BLaER1 (cell line): Measurements from ENCODE around the gene SMAD7.

ENCODE experiments used
- H3K27ac ChIP-seq: shearing (Covaris generic); formaldehyde crosslinking; 2 replicates; pipeline ENCODE4 v1.8.1; 2022
- H3K27me3 ChIP-seq: shearing (Covaris generic); formaldehyde crosslinking; 2 replicates; pipeline ENCODE4 v1.8.1; 2022
- H3K36me3 ChIP-seq: shearing (Covaris generic); formaldehyde crosslinking; 2 replicates; pipeline ENCODE4 v1.8.1; 2022
- H3K4me1 ChIP-seq: shearing (Covaris generic); formaldehyde crosslinking; 2 replicates; pipeline ENCODE4 v1.8.1; 2022
- H3K4me2 ChIP-seq: shearing (Covaris generic); formaldehyde crosslinking; 2 replicates; pipeline ENCODE4 v1.8.1; 2022
- H3K4me3 ChIP-seq: shearing (Covaris generic); formaldehyde crosslinking; 2 replicates; pipeline ENCODE4 v1.8.1; 2022
- H3K9ac ChIP-seq: shearing (Covaris generic); formaldehyde crosslinking; 2 replicates; pipeline ENCODE4 v1.8.1; 2022
- H3K9me3 ChIP-seq: shearing (Covaris generic); formaldehyde crosslinking; 2 replicates; pipeline ENCODE4 v1.8.1; 2022
- H4K20me1 ChIP-seq: shearing (Covaris generic); formaldehyde crosslinking; 2 replicates; pipeline ENCODE4 v1.8.1; 2022
- Cebpa-rat ChIP-seq: shearing (Covaris generic); IDR thresholded peaks from 2 replicates; pipeline ENCODE4 v1.8.1; 2022

Gene SMAD7

DNA sequence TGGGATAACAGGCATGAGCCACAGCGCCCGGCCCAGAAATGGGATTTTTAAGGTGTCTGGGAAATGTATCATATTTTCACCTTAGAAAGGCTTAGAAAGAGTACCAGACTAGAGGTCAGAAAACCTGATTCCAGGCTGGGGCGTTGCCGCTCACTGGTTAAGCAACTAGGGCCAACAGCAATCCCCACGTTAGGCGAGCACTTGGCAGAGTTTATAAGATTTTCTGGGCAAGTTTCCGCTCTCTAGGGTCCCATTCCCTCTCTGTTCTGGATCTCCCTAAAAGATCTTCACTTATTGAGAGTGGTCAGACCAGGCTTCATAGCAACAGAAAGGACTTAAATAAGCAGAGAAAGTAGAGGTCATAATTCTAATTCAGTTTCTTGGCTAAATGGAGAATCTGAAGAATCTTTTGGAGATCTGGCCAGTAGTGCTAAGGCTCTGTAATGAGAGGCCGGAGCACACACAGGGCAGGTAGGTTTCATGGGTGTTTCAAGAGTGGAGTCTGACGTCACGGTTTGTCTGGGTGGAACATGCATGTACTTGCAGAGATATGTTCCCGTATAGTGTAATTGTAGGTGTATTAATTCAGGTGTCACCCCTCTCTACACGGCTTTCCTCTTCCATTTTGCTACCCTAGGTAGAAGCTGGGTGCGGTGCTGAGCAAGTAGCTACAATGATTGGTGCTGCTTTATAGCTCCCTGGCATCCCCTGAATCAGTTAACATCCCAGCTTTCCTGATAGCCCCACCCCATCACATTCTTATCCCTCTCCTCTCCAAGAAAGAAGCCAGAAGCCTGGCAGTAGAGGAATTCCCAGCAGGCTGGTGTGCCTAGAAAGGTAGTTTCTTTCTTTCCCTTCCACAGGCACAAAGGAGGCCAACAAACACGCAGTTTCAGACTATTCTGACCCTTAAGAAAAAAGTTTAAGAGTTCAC is 4.4 kb upstream of the SMAD7 start:
- no peak for TF ChIP-seq Cebpa-rat
- H3K4me1 ChIP-seq: peaks cover 25% of the 10 kb centered on the region
- H3K9ac ChIP-seq: no peak overlapping the region
- peaks cover 16% of the 10 kb centered on the region for H4K20me1 ChIP-seq
- H3K27ac ChIP-seq: no peak overlapping the region
- H3K4me3 ChIP-seq: no peak overlapping the region
- H3K4me2 ChIP-seq: peak overlapping the region; percentile 62
- peaks cover 13% of the 10 kb centered on the region for H3K27me3 ChIP-seq
- no peaks in the 10 kb centered on the region for H3K9me3 ChIP-seq
- H3K36me3 ChIP-seq: no peaks in the 10 kb centered on the region

DNA sequence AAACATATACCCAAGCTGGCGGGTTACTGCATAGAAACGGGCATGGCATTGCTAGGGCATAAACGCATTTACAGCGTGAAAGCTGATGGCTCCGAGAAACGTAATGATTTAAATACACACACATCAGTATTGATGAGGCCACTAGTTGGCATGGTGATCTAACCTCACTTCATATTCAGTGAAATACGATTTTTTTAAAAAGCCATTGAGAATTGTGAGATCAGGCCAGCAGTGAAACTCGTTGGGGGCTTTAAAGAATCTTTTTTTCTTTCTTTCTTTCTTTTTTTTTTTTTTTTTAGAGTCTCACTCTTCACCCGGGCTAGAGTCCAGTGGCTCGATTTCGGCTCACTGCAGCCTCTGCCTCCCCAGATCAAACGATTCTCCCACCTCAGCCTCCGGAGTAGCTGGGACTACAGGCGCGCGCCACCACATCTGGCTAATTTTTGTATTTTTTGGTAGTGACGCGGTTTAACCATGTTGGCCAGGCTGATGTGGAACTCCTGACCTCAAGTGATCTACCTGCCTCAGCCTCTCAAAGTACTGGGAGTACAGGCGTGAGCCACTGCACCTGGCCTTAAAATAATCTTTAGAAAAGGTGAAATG is 2.4 kb upstream of the SMAD7 start:
- H3K9me3 ChIP-seq: no peaks in the 10 kb centered on the region
- 0 out of 2 replicates have a peak overlapping the region, but pooled peaks have one; percentile 75 for H3K27ac ChIP-seq
- no peak for TF ChIP-seq Cebpa-rat

DNA sequence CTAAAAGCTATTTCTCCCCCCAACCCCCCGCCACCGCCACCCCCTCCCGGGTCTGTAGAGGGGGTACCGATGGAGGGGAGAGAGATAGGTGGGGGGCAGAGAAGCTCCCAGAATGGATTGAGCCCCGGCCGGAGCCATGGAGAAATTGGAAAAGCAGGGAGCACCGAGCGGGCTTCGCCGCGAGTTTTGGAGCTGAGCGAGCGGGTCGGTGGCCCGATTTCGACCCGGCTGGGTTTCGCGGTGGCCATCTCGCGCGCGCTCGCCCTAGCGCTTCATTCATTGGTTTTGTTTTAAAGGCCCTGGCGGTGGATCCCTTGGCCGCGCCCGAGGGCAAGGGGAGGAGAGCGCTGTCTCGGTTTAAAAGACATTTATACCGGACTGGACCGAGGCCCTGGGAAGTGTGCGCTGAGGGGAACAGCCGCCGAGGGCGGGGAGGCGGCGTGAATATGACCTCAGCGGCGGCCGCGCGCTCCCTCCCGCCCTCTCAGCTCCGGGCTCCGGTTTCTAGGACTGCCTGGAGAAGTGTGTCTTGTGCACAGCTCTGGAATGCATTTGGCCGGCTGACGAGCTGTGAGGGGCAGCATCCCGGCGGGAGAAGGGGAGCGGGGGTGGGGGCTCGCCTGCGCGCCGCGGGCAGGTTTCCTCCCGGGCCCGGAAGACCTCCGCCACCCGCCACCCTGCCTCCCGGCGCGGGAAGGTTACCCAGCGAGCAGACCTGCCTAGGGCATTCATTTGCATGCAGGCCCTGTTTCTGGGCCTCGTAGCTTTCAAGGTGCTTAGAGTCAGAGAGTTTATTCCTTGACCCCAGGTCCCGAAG is 1.7 kb upstream of the SMAD7 start:
- H4K20me1 ChIP-seq: peaks cover 42% of the 10 kb centered on the region
- peak overlapping the region; percentile 72 for H3K4me3 ChIP-seq
- TF ChIP-seq Cebpa-rat: no peak
- H3K27me3 ChIP-seq: peaks cover 34% of the 10 kb centered on the region
- no peaks in the 10 kb centered on the region for H3K9me3 ChIP-seq
- peaks cover 3% of the 10 kb centered on the region; the same call in 1 of the 2 replicates for H3K36me3 ChIP-seq
- H3K4me1 ChIP-seq: peaks cover 45% of the 10 kb centered on the region
- peak overlapping the region; percentile 90 for H3K4me2 ChIP-seq
- peak overlapping the region; percentile 77 for H3K9ac ChIP-seq
- H3K27ac ChIP-seq: peak overlapping the region; percentile 75

More for the DNA sequence above, 2.4 kb upstream of the SMAD7 start:
- Histone ChIP-seq H3K4me1 (peaks cover 38% of the 10 kb centered on the region), H3K36me3 (no peaks in the 10 kb centered on the region), H3K4me2 (peak overlapping the region; percentile 90), H3K4me3 (peak overlapping the region; percentile 72), H3K27me3 (peaks cover 28% of the 10 kb centered on the region), H3K9ac (0 out of 2 replicates have a peak overlapping the region, but pooled peaks have one; percentile 77), H4K20me1 (peaks cover 35% of the 10 kb centered on the region)

DNA sequence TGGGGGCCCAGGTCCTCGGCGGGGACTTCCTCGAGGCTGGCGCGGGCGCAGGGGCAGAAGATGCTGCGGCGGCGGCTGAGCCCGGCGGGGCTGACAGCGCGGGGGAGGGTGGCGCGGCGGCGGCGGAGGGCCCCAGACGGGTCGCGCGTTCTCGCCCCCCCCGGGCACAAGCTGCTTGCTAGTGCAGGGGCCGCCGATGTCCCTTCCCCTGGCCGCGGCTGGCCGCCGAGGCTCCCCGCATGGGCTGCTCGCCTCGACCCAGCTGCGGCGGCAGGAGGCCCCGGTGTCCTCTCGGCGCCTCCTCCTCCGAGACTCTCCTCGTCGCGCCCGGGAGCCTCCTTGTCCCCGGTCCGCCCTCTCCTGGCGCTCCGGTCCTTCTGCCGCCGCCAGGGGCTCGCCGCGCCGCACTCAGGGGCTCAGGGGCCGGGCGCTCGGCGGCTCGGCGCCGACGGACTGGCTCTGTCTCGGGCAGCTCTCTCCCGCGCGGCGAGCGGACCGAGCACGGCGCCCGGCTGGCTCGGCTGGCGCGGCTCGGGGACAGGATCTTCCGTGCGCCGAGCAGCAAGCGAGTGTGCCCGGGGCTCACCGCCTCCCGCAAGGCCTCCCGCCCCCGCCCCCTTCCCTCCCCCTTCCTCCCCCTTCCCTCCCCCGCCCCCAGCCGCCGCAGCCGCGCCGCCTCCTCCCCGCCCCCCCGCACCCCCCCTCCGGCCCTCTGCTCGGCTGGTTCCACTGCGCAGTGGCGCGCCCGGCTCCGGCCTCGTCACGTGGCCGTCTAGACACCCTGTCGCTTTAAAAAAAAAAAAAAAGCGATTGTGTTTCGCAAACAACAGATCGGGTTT is 902 bp upstream of the SMAD7 start:
- Histone ChIP-seq H3K4me2 (peak overlapping the region; percentile 94), H3K9me3 (no peaks in the 10 kb centered on the region), H3K27me3 (peaks cover 39% of the 10 kb centered on the region), H3K36me3 (peaks cover 9% of the 10 kb centered on the region; the same call in 1 of the 2 replicates), H3K4me3 (peak overlapping the region; percentile 92), H4K20me1 (peaks cover 51% of the 10 kb centered on the region), H3K27ac (peak overlapping the region; percentile 86), H3K4me1 (peaks cover 54% of the 10 kb centered on the region), H3K9ac (peak overlapping the region; percentile 86)
- TF ChIP-seq Cebpa-rat: no peak

DNA sequence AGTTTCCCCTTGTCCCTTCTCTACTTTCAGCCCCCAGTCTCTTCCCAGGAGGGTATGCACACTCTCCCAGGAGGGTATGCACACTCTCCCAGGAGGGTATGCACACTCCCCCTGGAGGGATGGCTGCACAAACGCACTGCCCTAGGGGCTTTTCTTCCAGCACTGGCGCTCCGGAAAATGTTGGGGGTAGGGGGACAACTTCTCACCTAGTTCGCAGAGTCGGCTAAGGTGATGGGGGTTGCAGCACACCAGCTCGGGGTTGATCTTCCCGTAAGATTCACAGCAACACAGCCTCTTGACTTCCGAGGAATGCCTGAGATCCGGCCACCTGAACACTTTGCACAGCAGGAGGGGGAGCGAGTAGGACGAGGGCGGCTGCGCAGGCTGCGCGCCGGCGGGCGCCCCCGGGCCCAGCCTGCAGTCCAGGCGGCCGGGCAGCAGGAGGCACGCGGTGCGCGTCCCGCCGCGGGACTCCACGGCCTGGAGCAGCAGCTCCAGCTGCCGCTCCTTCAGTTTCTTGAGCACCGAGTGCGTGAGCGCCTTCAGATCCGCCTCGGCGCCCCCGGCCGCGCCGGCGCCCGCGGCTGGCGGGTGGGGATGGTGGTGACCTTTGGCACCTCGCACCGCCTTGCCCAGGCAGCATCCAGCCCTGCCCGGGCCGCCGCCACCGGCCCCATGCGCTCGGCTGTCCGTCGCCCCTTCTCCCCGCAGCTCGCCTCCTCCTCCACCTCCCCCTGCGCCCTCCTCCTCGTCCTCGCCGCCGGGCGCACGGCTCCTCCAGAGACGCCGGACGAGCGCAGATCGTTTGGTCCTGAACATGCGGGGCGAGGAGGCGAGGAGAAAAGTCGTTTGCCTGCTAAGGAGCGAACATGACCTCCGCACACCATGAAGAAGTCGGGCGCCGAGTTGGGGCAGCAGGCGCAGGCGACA is 894 bp downstream of the SMAD7 start:
- Histone ChIP-seq H3K9ac (peak overlapping the region; percentile 86), H3K27ac (peak overlapping the region; percentile 86), H3K9me3 (no peaks in the 10 kb centered on the region), H3K4me1 (peaks cover 56% of the 10 kb centered on the region), H3K36me3 (peaks cover 26% of the 10 kb centered on the region; the same call in 1 of the 2 replicates), H3K4me3 (peak overlapping the region; percentile 92), H3K4me2 (peak overlapping the region; percentile 94), H3K27me3 (peaks cover 40% of the 10 kb centered on the region), H4K20me1 (peaks cover 69% of the 10 kb centered on the region)
- TF ChIP-seq Cebpa-rat: no peak

DNA sequence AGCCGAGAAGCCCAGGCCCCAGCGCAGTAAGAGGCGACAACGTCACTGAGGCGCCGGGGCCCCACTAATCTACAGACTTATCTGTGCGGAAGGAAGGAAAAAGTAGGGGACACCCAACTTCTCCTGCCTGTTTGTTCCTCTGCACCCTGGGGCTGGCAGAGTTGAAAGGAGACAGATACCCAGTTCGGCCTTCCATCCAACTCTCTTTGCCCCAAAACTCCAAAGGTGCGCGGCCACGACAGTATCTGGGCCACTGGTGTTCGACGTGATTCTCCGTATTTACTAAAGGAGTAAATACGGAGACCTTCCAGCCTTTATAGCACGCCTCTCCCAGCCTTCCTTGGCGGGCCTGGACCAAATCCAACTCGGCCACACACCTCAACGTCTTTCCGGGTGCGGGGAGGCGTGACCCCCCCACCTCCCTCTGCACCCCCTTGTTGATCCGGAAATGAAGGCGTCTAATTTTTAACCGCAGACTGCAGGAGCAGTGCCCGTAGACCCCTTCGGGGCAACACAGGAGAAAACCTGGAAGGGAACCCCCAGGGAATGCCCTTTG is 1.6 kb downstream of the SMAD7 start:
- H3K4me3 ChIP-seq: peak overlapping the region; percentile 92
- peaks cover 63% of the 10 kb centered on the region for H3K4me1 ChIP-seq
- H3K36me3 ChIP-seq: peaks cover 34% of the 10 kb centered on the region
- peaks cover 47% of the 10 kb centered on the region for H3K27me3 ChIP-seq
- H3K4me2 ChIP-seq: peak overlapping the region; percentile 94
- peak overlapping the region; percentile 86 for H3K9ac ChIP-seq
- H4K20me1 ChIP-seq: peaks cover 76% of the 10 kb centered on the region
- TF ChIP-seq Cebpa-rat: no peak
- H3K27ac ChIP-seq: peak overlapping the region; percentile 86; the same call in 1 of the 2 replicates
- no peaks in the 10 kb centered on the region for H3K9me3 ChIP-seq

DNA sequence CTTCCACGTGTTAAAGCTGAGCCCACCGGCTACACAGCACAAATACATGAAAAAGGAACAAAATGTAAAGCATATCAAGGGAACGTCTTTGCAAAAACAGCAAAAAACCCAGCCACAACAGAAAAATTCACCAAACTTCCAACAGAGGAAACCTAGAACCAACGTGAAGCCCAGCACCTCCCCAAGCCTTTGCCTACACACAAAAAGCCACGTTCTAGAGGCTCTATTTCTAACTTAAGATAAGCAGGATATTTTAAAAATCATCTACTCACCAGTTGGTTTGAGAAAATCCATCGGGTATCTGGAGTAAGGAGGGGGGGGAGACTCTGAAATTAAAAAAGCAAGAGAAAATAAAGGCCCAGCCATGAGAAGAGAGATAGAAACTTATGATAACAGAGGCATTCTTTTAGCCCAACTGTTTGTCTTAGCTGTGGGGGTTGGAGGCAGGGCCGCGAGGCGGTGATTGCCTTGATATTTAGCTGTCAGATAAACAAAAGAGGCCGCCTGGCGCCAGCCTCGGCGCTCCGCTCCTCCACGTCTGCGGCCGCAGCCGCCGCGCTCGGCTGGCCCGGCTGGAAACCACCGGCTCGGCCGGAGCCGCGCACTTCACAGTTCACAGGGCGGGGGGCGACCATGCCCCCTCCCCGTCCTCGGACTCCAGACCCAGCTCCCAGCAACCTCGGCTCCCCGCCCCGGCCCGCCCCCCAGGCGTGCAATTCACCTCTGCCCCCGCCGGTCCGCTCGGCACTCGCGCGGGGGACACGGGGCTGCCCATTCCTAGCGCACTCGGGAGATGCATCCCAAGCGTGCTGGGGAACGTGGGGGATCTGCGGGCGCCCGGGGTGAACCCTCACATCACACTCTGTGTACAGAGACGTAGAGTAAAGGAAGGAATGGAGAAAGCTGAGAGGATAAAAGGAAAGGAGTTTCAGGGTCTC is 2.4 kb downstream of the SMAD7 start:
- Histone ChIP-seq H3K36me3 (peaks cover 41% of the 10 kb centered on the region), H3K9ac (peak overlapping the region; percentile 86), H3K27me3 (peaks cover 48% of the 10 kb centered on the region), H4K20me1 (peaks cover 83% of the 10 kb centered on the region), H3K9me3 (no peaks in the 10 kb centered on the region), H3K27ac (peak overlapping the region; percentile 86; the same call in 1 of the 2 replicates), H3K4me2 (peak overlapping the region; percentile 94), H3K4me3 (peak overlapping the region; percentile 92), H3K4me1 (peaks cover 70% of the 10 kb centered on the region)
- TF ChIP-seq Cebpa-rat: no peak
